T-cell (primary cell): ENCODE data around the gene TBC1D10A. TPM values are rescaled to one million over a fixed set of nuclear protein-coding genes. Genes with fewer than 3 reads are reported as not detected.
"Not testable (repeated sequence)": the region's sequence is repeated elsewhere in the genome, so short reads cannot be mapped to it uniquely, and the experiment has no call there.

Experiments used
- ATAC-seq, 4 experiments: fragments of 200-7000 bp in 3 of 4; fragments of 150-1000 bp in 1 of 4; cut with Tn5 transposase; replicated peaks in 1 of 4; 1 replicate in 3 of 4; 2 replicates in 1 of 4; pipeline ENCODE4 v1.10.0; 2021; ENCODE audit warnings: moderate library complexity in 3 of 4, mild to moderate bottlenecking in 2 of 4, moderate number of reproducible peaks in 1 of 4
- CTCF ChIA-PET, 2 donors: fragments of 300-600 bp; sonication (Branson Sonifier 250); formaldehyde crosslinking; loops; one replicate each; lab custom pipeline; 2022; ENCODE audit warnings: antibody characterized with exemption in 2 of 2; lab: Charles Lee
- POLR2A ChIA-PET, 2 donors: fragments of 300-600 bp; sonication (Branson Sonifier 250); formaldehyde crosslinking; loops; one replicate each; lab custom pipeline; 2022; ENCODE audit warnings: antibody characterized with exemption in 2 of 2; lab: Charles Lee
- DNase-seq, 35 experiments: peaks; one replicate each; pipeline versions ENCODE4 v3.0.0 to v3.0.0-alpha.2; 2013 to 2023
- H3K27ac ChIP-seq: one replicate; pipeline ENCODE4 v1.5.1; 2013; ENCODE audit warnings: low read length
- H3K27me3 ChIP-seq, 2 experiments: replicated peaks in 1 of 2; 1 replicate in 1 of 2; 2 replicates in 1 of 2; pipeline versions ENCODE4 v1.6.1 to v1.7.0; 2013; ENCODE audit warnings: low read length in 1 of 2, mixed read lengths in 1 of 2; ENCODE audit not compliant: control insufficient read depth in 2 of 2, insufficient read depth in 2 of 2; ENCODE audit errors: extremely low read depth in 1 of 2
- H3K36me3 ChIP-seq, 2 donors: 1 replicate in 1 of 2; 2 replicates in 1 of 2; pipeline versions ENCODE4 v1.6.1 to v1.7.0; 2013; ENCODE audit warnings: low read length in 1 of 2; ENCODE audit not compliant: control insufficient read depth in 2 of 2, insufficient read depth in 1 of 2; ENCODE audit errors: extremely low read depth in 1 of 2
- H3K4me1 ChIP-seq, 2 experiments: 1 replicate in 1 of 2; 2 replicates in 1 of 2; pipeline versions ENCODE4 v1.6.1 to v1.7.0; 2013; ENCODE audit warnings: low read length in 2 of 2, mixed read lengths in 1 of 2; ENCODE audit not compliant: insufficient read depth in 2 of 2, control insufficient read depth in 1 of 2; ENCODE audit errors: extremely low read depth in 1 of 2
- H3K4me3 ChIP-seq, 2 donors: 1 replicate in 1 of 2; 2 replicates in 1 of 2; pipeline versions ENCODE4 v1.5.1 to v1.7.0; 2013; ENCODE audit warnings: mild to moderate bottlenecking in 2 of 2, low read length in 1 of 2, moderate library complexity in 1 of 2; ENCODE audit not compliant: control insufficient read depth in 1 of 2; ENCODE audit errors: extremely low read depth in 1 of 2
- H3K9me3 ChIP-seq: 2 replicates; pipeline ENCODE4 v1.7.0; 2013
- H3K27ac Mint-ChIP-seq, 2 donors: one replicate each; pipeline ENCODE4 v1.8.0; 2020 to 2021; ENCODE audit warnings: mild to moderate bottlenecking in 2 of 2, mixed read lengths in 2 of 2
- H3K27me3 Mint-ChIP-seq, 2 donors: one replicate each; pipeline ENCODE4 v1.8.0; 2021 to 2022; ENCODE audit warnings: mixed read lengths in 2 of 2
- H3K36me3 Mint-ChIP-seq: one replicate; pipeline ENCODE4 v1.8.0; 2021; ENCODE audit warnings: mixed read lengths
- H3K4me1 Mint-ChIP-seq, 3 donors: one replicate each; pipeline ENCODE4 v1.8.0; 2020 to 2022; ENCODE audit warnings: mixed read lengths in 3 of 3, mild to moderate bottlenecking in 1 of 3
- H3K4me3 Mint-ChIP-seq, 3 donors: one replicate each; pipeline ENCODE4 v1.8.0; 2020 to 2022; ENCODE audit warnings: mild to moderate bottlenecking in 3 of 3, mixed read lengths in 3 of 3, moderate library complexity in 3 of 3
- H3K9me3 Mint-ChIP-seq, 3 donors: one replicate each; pipeline ENCODE4 v1.8.0; 2020 to 2022; ENCODE audit warnings: mixed read lengths in 3 of 3
- WGBS: methylation state at CpG from one replicate; pipeline ENCODE4 v1.1.5; 2013; ENCODE audit warnings: missing lambda C conversion rate; ENCODE audit not compliant: insufficient coverage; 5-methylcytosine and 5-hydroxymethylcytosine counted together
- total RNA-seq, 35 experiments: library from RNA in 6 of 35; stranded (reverse) in 6 of 35; fragments of 120-200 nt in 1 of 35; gene quantifications; one replicate each; pipeline versions ENCODE4 v1.2.1 to v1.2.4 and lab custom pipeline; 2013 to 2026

The TBC1D10A gene
- total RNA-seq, 5 donors from 2014 or later (not counting 1 experiment from before 2014, with no cell fraction given): 56.2 to 84.3 (median 82.3) TPM

- no peak overlapping the region for H3K27ac ChIP-seq
- H3K4me3 Mint-ChIP-seq: no peak overlapping the region
- no peaks in the 10 kb centered on the region for H3K27me3 ChIP-seq
- no peaks in the 10 kb centered on the region for H3K27me3 Mint-ChIP-seq
- ATAC-seq: peak in 1 of 4 experiments; percentile 11
- POLR2A ChIA-PET: interaction anchor here (0.5 to 0.9 kb wide), 2 partner anchors 45 to 200 kb away, joined by 4 read pairs; no protein-coding TSS in a partner anchor
- no peak overlapping the region for H3K4me3 ChIP-seq
- H3K4me1 Mint-ChIP-seq: peaks cover 0 to 19% (median 14%) of the 10 kb centered on the region in 3 donors
- H3K36me3 ChIP-seq: peaks cover 43 to 99% of the 10 kb centered on the region in 2 donors
- peaks cover 78% of the 10 kb centered on the region for H3K36me3 Mint-ChIP-seq
- H3K27ac Mint-ChIP-seq: no peak overlapping the region
- no peak for DNase-seq
- 82% methylated on average over 9 of the region's 16 CpGs for WGBS
- peaks cover 0 to 14% of the 10 kb centered on the region in 2 experiments for H3K4me1 ChIP-seq
- CTCF ChIA-PET: interaction anchor here in 1 of 2 donors (0.5 kb wide), 1 partner anchor 71 kb away, joined by 3 read pairs; no protein-coding TSS in a partner anchor
- no peaks in the 10 kb centered on the region for H3K9me3 ChIP-seq
- H3K9me3 Mint-ChIP-seq: no peaks in the 10 kb centered on the region
Measured at GRCh38 chr22:30340911-30341685, 14.4 kb upstream of the TBC1D10A start.

GRCh38 chr22:30338802-30339201 is 12.1 kb upstream of the TBC1D10A start:
- H3K36me3 Mint-ChIP-seq: peaks cover 76% of the 10 kb centered on the region
- H3K9me3 ChIP-seq: no peaks in the 10 kb centered on the region
- ChIA-PET POLR2A (interaction anchor here in 1 of 2 donors (0.6 kb wide), 1 partner anchor 1001 kb away, joined by 3 read pairs; no protein-coding TSS in a partner anchor), CTCF (no interaction called here)
- no peaks in the 10 kb centered on the region for H3K9me3 Mint-ChIP-seq
- DNase-seq: no peak
- WGBS: 98% methylated on average over 7 of the region's 7 CpGs
- H3K4me3 ChIP-seq: no peak overlapping the region
- H3K36me3 ChIP-seq: peaks cover 45 to 99% of the 10 kb centered on the region in 2 donors
- H3K27ac Mint-ChIP-seq: no peak overlapping the region
- no peak overlapping the region for H3K27ac ChIP-seq
- ATAC-seq: no peak
- H3K4me1 Mint-ChIP-seq: peaks cover 0 to 2% (median 0%) of the 10 kb centered on the region in 3 donors
- no peaks in the 10 kb centered on the region for H3K27me3 ChIP-seq
- H3K4me3 Mint-ChIP-seq: no peak overlapping the region
- H3K27me3 Mint-ChIP-seq: no peaks in the 10 kb centered on the region
- H3K4me1 ChIP-seq: no peaks in the 10 kb centered on the region

GRCh38 chr22:30338341-30338740 is 11.6 kb upstream of the TBC1D10A start:
- DNase-seq, H3K4me1 ChIP-seq, H3K4me3 Mint-ChIP-seq, H3K27ac Mint-ChIP-seq, H3K27ac ChIP-seq, H3K4me1 Mint-ChIP-seq, ATAC-seq, H3K9me3 Mint-ChIP-seq, H3K4me3 ChIP-seq, H3K9me3 ChIP-seq, H3K27me3 Mint-ChIP-seq, H3K27me3 ChIP-seq: not testable (repeated sequence)
- CTCF ChIA-PET: interaction anchor here in 1 of 2 donors (0.7 kb wide), 1 partner anchor 50 kb away, joined by 6 read pairs; no protein-coding TSS in a partner anchor
- H3K36me3 ChIP-seq: peaks cover 46 to 99% of the 10 kb centered on the region in 2 donors
- peaks cover 79% of the 10 kb centered on the region for H3K36me3 Mint-ChIP-seq
- POLR2A ChIA-PET: interaction anchor here in 1 of 2 donors (0.6 kb wide), 2 partner anchors 87 to 1001 kb away, joined by 3 read pairs; no protein-coding TSS in a partner anchor
- WGBS: 100% methylated on average over 6 of the region's 9 CpGs

GRCh38 chr22:30337461-30337778 is 10.7 kb upstream of the TBC1D10A start:
- Mint-ChIP-seq H3K9me3 (no peaks in the 10 kb centered on the region), H3K27me3 (no peaks in the 10 kb centered on the region), H3K36me3 (peaks cover 72% of the 10 kb centered on the region), H3K27ac (no peak overlapping the region), H3K4me1 (peaks cover 0 to 4% (median 1%) of the 10 kb centered on the region in 3 donors), H3K4me3 (no peak overlapping the region)
- Histone ChIP-seq H3K4me3 (no peak overlapping the region), H3K9me3 (no peaks in the 10 kb centered on the region), H3K27me3 (no peaks in the 10 kb centered on the region), H3K27ac (no peak overlapping the region), H3K36me3 (peaks cover 46 to 99% of the 10 kb centered on the region in 2 donors), H3K4me1 (no peaks in the 10 kb centered on the region)
- 100% methylated on average over 7 of the region's 8 CpGs for WGBS
- POLR2A ChIA-PET: no interaction called here
- ATAC-seq (no peak), DNase-seq (no peak)
- CTCF ChIA-PET: no interaction called here

GRCh38 chr22:30336752-30337460 is 10.2 kb upstream of the TBC1D10A start:
- Mint-ChIP-seq H3K27me3 (no peaks in the 10 kb centered on the region), H3K4me1 (peaks cover 0 to 4% (median 1%) of the 10 kb centered on the region in 3 donors), H3K9me3 (no peaks in the 10 kb centered on the region), H3K27ac (peak overlapping the region in 1 of 2 donors; percentile 16), H3K4me3 (no peak overlapping the region), H3K36me3 (peaks cover 66% of the 10 kb centered on the region)
- DNase-seq: no peak
- ATAC-seq: no peak
- Histone ChIP-seq H3K4me3 (no peak overlapping the region), H3K36me3 (peaks cover 41 to 98% of the 10 kb centered on the region in 2 donors), H3K27me3 (no peaks in the 10 kb centered on the region), H3K9me3 (no peaks in the 10 kb centered on the region), H3K4me1 (no peaks in the 10 kb centered on the region), H3K27ac (no peak overlapping the region)
- POLR2A ChIA-PET: interaction anchor here in 1 of 2 donors (0.6 kb wide), 1 partner anchor 67 kb away, joined by 4 read pairs; no protein-coding TSS in a partner anchor
- CTCF ChIA-PET: interaction anchor here in 1 of 2 donors (1.1 kb wide), 1 partner anchor 13 kb away, joined by 3 read pairs; no protein-coding TSS in a partner anchor
- 100% methylated on average over 4 of the region's 4 CpGs for WGBS

GRCh38 chr22:30335236-30335635 is 8.5 kb upstream of the TBC1D10A start:
- ChIA-PET POLR2A (interaction anchor here in 1 of 2 donors (1.4 kb wide), 1 partner anchor 15 kb away, joined by 3 read pairs; no protein-coding TSS in a partner anchor), CTCF (no interaction called here)
- Histone ChIP-seq H3K4me1 (no peaks in the 10 kb centered on the region), H3K27me3 (no peaks in the 10 kb centered on the region), H3K36me3 (peaks cover 32 to 84% of the 10 kb centered on the region in 2 donors), H3K4me3 (no peak overlapping the region), H3K27ac (no peak overlapping the region), H3K9me3 (no peaks in the 10 kb centered on the region)
- Mint-ChIP-seq H3K36me3 (peaks cover 56% of the 10 kb centered on the region), H3K27ac (peak overlapping the region in 1 of 2 donors; percentile 66), H3K27me3 (no peaks in the 10 kb centered on the region), H3K4me3 (no peak overlapping the region), H3K9me3 (no peaks in the 10 kb centered on the region), H3K4me1 (peaks cover 0 to 4% (median 1%) of the 10 kb centered on the region in 3 donors)
- ATAC-seq (no peak), DNase-seq (no peak)
- WGBS: 100% methylated on average over 1 of the region's 1 CpG
